GM21528 (cell line): ENCODE results near the gene PRPF8.
"Not testable (repeated sequence)": the region's sequence is repeated elsewhere in the genome, so short reads cannot be mapped to it uniquely, and the experiment has no call there.

Source experiments
- ATAC-seq: cut with Tn5 transposase; IDR thresholded peaks from one replicate; pipeline ENCODE4 v1.9.1; 2021; ENCODE audit warnings: mild to moderate bottlenecking, moderate library complexity; ENCODE audit not compliant: unreplicated experiment, low FRiP score

The PRPF8 gene

GRCh38 chr17:1684378-1685189, at the start of gene PRPF8:
TSS of gene PRPF8 (minus strand) at chr17:1684867. CDS start at chr17:1684571, 296 bp downstream.
- peak; percentile 96 for ATAC-seq

DNA sequence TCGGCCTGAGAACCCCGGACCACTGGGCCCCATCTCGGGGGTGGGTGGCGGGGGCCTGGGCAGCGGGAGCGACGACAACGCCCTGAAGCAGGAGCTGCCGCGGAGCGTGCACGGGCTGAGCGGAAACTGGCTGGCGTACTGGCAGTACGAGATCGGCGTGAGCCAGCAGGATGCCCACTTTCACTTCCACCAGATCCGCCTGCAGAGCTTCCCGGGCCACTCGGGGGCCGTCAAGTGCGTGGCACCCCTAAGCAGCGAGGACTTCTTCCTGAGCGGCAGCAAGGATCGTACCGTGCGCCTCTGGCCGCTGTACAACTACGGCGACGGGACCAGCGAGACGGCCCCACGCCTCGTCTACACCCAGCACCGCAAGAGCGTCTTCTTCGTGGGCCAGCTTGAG, 49.1 kb upstream of the PRPF8 start:
- no peak for ATAC-seq

DNA sequence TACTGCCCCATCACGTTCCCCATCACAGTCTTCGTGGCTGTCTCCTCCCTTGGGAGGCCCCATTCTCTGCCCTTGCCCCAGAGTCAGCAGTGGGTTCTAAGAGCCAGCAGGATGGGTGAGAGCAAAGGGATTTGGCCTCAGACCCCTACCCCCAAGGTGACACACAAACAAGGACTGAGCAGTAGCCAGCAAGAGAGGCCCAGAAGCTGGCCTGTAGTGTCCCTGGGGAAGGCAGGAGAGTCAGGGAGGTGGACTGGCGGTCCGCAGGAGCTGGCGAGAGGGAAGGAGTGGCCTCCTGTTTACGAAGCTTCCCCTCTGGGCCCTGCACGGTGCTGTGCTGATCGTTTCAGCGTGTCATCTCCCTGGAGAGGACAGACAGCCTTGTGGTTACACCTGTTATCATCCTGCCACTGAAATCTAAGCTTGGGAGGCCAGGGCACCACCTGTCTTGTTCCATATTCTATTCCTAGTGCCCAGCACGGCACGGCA, 48.2 kb upstream of the PRPF8 start:
- ATAC-seq, result no peak

GRCh38 chr17:1732241-1732832, 47.7 kb upstream of the PRPF8 start:
- ATAC-seq, result no peak

GRCh38 chr17:1731194-1731506, 46.5 kb upstream of the PRPF8 start:
- no peak for ATAC-seq

GRCh38 chr17:1730326-1731193, 45.9 kb upstream of the PRPF8 start:
- ATAC-seq, result no peak

- ATAC-seq, result no peak
Measured at GRCh38 chr17:1729966-1730325, 45.3 kb upstream of the PRPF8 start.

GRCh38 chr17:1727876-1728630, 43.4 kb upstream of the PRPF8 start:
- no peak for ATAC-seq

GRCh38 chr17:1727258-1727789, 42.7 kb upstream of the PRPF8 start:
- no peak for ATAC-seq

DNA sequence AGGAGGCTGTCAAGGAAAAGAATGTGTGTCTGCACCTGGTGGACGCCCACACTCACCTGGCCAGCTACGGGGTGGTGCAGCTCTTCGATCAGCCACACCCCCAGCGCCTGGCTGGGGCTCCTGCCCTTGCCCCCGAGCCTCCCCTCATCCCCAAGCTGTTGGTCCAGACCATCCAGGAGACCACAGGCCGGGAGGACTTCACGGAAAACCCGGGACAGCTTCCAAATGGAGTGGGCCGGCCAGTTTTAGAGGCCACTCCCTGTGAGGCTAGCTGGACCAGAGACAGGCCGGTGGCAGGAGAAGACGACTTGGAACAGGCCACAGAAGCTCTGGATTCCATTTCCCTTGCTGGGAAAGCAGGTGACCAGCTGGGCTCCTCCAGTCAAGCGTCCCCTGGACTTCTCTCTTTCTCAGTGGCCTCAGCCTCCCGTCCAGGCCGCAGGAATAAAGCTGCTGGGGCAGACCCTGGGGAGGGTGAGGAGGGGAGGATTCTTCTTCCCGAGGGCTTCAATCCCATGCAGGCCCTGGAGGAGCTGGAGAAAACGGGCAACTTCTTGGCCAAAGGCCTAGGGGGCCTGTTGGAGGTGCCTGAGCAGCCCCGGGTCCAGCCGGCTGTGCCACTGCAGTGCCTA, 42.1 kb upstream of the PRPF8 start:
- ATAC-seq, result no peak

- ATAC-seq, result no peak
Measured at GRCh38 chr17:1725642-1726511, 41.2 kb upstream of the PRPF8 start.

- ATAC-seq, result no peak
Measured at GRCh38 chr17:1724869-1725641, 40.4 kb upstream of the PRPF8 start.

- ATAC-seq, result no peak
Measured at GRCh38 chr17:1724351-1724868, 39.7 kb upstream of the PRPF8 start, which contains the start of gene WDR81. TSS of gene WDR81 (plus strand) at chr17:1724704. CDS start at chr17:1724960, 256 bp downstream.

DNA sequence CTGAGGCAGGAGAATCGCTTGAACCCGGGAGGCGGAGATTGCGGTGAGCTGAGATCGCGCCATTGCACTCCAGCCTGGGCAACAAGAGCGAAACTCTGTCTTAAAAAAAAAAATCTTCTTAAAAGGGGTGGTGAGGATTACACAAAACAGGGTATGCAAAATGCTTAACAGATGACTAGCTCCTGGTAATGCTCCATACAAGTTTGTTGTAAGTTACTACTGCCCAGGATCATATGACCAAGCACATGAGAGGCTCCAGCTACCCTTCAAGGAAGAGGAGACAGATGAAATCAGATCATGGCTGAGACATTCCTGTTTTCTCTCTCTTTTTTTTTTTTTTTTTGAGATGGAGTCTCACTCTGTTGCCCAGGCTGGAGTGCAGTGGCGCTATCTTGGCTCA, 37.4 kb upstream of the PRPF8 start:
- ATAC-seq, result not testable (repeated sequence)

- no peak for ATAC-seq
Measured at GRCh38 chr17:1720856-1721386, 36.3 kb upstream of the PRPF8 start.

- no peak for ATAC-seq
Measured at GRCh38 chr17:1718362-1719165, 33.9 kb upstream of the PRPF8 start.
